DOHH2 (cell line): ENCODE measurements around the gene SBF1.

ENCODE experiments used
- CTCF ChIP-seq: fragments of 200-600 bp; sonication (generic); IDR thresholded peaks from one replicate; pipeline ENCODE4 v1.5.1; 2014; ENCODE audit warnings: antibody characterized with exemption, mild to moderate bottlenecking, low read depth, low read length; ENCODE audit not compliant: poor library complexity, severe bottlenecking
- EZH2phosphoT487 ChIP-seq: fragments of 200-600 bp; sonication (generic); IDR thresholded peaks from 2 replicates; pipeline ENCODE4 v1.6.1; 2017; ENCODE audit warnings: borderline replicate concordance, mild to moderate bottlenecking, antibody characterized with exemption, low read length, moderate library complexity, mixed read lengths

GRCh38 chr22:50398831-50399648 lies 75.8 kb downstream of the SBF1 start:
- no peak for TF ChIP-seq CTCF
- no peak for TF ChIP-seq EZH2phosphoT487
